ENCODE measurements around the gene ZCCHC24. TPM values are rescaled to one million over a fixed set of nuclear protein-coding genes. Genes with fewer than 3 reads are reported as not detected.

ZCCHC24 gene
- total RNA-seq, 1 donor from 2014 or later, result 2.7 TPM

DNA sequence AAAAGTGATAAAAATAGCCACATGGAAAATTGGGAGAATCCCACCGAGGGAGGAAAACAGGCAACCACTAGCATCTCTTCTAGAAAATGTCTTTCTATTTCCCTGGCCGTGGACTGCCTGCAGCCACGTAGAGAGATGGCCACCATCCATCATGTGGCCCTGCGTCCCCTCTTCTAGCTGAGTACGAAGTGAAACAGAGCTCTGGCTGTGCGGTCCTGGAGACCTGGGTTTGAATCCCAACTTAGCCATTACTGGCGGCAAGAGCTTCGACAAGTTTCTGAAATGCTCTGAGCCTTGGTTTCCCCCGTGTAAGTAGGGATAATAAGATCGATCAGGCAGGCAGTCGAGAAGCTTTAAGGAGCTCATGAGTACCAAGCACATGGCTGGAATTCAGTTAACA is 32.9 kb downstream of the ZCCHC24 start:
- no peak for DNase-seq (ENCODE audit: low read depth in 2 of 2)

DNA sequence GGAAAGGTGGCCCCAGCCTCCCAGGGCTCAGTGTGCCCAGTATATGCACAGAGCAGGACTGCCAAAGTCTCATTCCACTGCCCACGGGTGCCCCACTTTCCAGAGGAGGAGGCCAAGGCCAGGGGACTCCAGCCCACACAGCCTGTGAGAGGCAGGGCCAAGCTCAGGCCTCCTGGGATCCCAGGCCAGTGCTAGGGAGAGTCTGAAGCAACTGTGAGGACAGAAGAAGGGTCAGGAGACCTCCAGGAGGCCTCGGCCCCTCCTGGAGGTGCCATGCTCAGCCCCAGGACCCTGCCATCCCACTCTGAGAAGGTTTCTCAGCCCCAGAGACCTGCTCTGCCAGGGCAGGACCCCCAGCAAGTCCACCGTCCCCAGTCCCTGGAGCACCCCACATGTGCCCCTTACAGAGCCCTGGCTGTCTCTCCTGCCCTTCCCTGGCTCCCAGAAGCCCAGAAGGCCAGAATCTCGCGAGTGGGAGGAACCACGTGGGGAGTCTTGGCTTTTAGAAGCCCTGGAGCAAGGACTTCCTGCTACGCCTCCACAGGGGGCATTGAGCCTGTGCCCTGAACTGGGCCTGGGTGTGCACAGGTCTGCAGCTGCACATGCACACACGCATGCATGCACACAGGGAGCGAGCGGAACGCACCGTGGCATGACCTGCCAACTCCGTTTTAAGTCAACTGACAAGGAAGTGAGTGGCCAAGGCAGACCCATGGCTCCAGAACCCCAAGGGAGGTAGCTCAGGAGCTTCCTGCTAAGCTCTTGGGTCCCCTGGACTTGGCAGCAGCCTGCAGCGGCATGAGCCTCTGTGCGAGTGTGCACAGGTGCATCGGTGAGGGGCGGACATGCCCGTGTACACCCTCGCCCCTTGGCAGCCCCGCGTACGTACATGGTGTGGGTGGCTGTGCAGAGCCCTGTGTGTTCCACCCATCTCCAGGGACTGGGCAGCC is 33.6 kb downstream of the ZCCHC24 start:
- no peak for DNase-seq (ENCODE audit: low read depth in 2 of 2)

DNA sequence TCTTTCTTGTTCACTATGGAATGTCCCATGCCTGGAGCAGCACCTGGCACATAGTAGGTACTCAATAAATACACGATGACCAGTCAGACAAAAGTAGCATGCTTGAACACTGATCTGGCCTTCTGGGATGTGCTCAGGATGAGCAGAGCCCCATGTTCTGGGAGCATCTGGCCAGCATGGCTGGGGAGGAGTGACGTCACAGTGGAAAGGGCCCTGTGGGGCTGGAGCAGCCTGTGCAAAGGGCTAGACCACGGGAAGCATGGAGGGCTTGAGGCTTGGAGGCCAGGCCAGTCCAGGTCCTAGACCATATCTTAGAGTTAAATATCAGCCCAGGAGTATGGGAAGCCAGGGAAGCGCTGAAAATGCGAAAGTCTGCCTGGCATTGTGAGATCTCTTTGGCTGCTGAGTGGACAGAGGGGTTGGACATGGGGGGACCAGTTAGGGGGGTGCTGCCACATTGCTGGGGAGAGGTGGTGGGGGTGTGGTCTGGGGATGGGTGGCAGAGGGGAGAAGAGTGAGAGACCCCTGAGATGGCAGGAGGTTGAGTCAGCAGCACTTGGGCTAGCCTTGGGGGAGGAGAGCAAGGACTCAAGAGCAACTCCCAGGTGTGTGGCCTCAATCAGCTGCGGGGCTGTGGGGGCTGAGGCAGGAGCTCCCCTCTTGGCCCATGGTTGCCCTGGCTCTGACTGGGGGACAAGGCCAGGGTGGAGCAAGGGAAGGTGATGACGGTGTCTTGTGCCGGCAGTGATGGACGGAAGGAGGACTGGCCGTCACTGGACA is 34.9 kb downstream of the ZCCHC24 start:
- DNase-seq (ENCODE audit: low read depth in 2 of 2), result no peak

- no peak for DNase-seq (ENCODE audit: low read depth in 2 of 2)
Observed at GRCh38 chr10:79409726-79410085, 35.7 kb downstream of the ZCCHC24 start.

- no peak for DNase-seq (ENCODE audit: low read depth in 2 of 2)
Observed at GRCh38 chr10:79409038-79409725, 36.2 kb downstream of the ZCCHC24 start.

GRCh38 chr10:79407811-79408795 is 37.3 kb downstream of the ZCCHC24 start:
- DNase-seq (ENCODE audit: low read depth in 2 of 2), result peak; percentile 10 to 17

- no peak for DNase-seq (ENCODE audit: low read depth in 2 of 2)
Observed at GRCh38 chr10:79407423-79407796, 38.0 kb downstream of the ZCCHC24 start.

DNA sequence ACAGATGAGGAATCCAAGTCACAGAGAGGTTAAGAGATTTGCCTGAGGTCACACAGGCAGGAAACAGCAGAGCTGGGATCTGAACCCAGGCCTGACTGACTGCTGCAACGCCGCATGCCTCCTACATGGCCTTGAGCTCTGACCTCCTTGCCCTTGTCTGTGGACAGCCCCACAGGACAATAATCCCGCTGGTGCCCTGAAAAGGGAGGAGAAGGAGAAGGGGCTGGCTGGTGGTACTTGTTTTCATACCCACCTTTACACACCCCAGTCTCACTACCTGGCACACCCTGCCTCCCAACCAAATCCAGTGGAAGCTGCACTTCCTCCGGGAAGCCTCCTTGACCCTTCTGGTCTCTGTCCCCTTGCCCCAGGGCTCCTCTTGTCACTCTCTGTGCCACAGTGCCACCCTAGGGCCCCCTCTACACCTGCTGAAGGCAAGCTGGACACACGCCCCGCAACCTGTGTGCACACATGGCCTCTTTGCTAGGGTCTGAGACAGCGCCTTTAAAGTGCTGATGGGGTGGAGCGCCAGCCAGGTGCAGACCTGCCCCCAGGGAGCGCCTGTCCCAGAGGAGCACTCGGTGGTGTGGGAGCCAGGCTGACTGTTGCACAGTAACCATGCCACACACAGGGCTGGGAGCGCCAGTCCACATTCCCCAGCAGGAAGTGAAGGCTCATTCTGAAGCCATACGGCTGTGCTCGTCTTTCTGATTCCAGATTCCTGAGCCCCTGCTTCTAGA is 38.6 kb downstream of the ZCCHC24 start:
- no peak for DNase-seq (ENCODE audit: low read depth in 2 of 2)

- DNase-seq (ENCODE audit: low read depth in 2 of 2), result no peak
Observed at GRCh38 chr10:79405995-79406515, 39.4 kb downstream of the ZCCHC24 start.

DNA sequence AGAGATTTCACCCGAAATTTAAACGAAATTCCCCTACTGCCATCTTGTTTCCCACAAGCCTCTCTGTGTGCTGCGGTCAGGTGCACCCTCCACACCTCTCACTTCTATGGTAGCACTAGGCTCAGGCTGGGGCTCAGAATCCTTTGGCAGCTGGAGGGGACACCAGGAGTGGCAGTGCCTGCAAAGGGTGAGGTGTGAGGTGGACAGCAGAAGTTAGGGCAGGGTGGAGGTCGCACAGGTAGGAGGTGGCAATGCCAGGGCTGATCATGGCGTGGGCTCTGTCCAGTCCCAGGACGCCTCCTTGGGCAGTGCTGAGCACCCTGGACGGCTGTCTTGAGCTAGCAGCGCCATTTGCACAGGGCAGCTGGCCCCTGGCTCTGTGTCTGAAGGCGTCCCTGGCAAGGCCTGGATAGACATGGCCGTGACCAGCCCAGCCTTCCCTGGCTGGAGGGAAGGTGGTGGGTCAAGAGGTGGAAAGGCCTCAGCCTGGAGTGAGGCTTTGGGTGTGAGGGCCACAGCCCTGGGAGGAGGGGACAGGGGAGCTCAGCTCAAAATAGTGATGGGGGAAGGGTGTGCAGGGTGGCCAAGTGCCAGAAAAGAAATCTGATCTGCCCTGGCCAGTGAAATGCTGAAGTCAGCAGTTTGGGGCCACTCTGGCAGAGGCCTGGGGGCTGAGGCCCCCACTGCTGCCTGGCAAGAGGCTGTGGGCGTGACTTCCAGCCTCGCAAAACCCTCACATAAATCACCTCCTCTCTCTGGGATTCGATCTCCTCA is 40.0 kb downstream of the ZCCHC24 start:
- DNase-seq (ENCODE audit: low read depth in 2 of 2), result no peak

DNA sequence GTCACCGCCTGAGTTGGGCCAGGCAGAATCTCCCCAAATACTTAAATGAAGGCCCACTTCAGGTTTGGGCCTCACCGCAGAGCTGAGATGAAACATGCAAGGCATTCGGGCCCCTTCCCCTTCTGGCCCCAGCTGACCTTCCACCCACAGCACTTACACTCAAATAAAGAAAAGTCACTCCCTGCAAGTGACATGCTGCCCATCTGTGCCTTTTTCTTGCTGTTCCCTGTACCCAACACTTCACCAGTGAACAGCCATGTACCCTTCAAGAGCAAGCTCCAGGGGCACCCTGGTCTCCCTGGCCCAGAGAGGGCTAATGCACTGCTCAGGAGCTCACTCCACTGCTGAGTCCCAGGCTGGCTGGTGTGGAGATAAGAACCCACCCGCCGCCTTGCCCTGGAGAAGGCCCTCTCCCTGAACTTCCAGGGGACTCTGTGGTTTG is 40.7 kb downstream of the ZCCHC24 start:
- DNase-seq (ENCODE audit: low read depth in 2 of 2), result no peak

GRCh38 chr10:79404231-79404609 is 41.2 kb downstream of the ZCCHC24 start:
- DNase-seq (ENCODE audit: low read depth in 2 of 2), result peak in 1 of 2 donors; percentile 24

GRCh38 chr10:79403441-79404230 is 41.8 kb downstream of the ZCCHC24 start:
- DNase-seq (ENCODE audit: low read depth in 2 of 2), result peak; percentile 24 to 38

DNA sequence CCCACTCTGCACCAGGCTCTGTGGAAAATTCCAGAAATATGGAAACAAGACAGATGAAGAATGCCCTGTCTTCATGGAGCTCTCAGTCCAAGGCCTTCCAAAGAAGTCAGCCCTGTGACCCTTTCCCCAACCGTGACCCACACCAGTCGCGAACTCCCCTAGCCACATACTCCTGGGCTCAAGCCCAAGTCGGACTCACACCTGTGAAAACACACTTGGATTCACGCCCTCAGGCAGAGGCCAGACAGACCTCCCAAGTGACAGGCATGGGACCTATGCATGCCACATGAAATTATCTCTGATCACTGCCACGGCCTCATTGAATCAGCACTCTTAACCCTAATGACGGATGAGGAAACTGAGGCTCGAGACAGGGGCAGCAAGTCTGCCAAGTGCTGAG is 42.5 kb downstream of the ZCCHC24 start:
- no peak for DNase-seq (ENCODE audit: low read depth in 2 of 2)

GRCh38 chr10:79402625-79402946 is 42.8 kb downstream of the ZCCHC24 start:
- no peak for DNase-seq (ENCODE audit: low read depth in 2 of 2)

DNA sequence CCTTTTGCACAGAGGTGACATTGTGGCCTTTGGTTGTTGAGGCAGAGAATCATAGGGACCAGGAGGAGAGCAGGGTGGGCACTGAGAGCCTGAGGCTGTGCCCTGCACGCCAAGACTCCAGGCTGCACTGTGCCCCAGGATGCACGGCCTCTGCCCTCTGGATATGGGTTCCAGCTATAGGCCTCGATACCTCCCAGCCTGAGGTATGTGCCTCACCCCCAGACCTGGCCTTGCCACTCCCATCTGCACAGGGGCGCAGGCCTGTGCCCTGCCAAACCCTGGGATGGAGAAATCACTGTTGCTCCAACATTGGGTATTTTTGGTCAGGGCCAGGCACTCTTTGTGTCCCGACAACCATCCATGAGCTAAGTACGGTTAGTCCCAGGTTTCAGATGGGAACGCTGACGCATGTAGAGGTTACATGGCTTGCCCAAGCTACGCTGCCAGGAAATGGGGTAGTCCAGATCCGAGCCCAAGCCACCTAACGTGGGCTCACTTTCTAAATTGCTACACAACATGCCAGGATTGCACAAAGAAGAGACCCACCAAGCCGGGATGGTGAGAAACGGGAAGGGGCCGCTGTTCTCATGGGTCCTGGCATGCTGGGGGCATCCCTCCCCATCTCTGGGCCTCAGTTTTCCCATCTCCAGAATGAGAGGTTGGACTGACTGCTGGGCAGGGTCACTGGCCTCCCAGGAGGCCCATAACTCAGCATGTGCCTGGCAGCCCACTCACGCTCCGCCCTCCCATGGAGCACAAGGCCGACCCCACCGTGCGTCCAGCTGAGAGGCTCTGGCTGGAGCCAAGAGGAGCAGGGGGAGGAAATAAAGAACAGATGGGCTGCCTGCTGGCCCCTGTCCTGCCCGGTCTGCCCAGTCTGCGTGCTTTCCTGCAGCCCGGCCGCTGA is 44.2 kb downstream of the ZCCHC24 start:
- peak in 1 of 2 donors; percentile 11 for DNase-seq (ENCODE audit: low read depth in 2 of 2)

Data from dermis microvascular lymphatic vessel endothelial cell (primary cell).